ENCODE data around the gene CCDC174.

DNA sequence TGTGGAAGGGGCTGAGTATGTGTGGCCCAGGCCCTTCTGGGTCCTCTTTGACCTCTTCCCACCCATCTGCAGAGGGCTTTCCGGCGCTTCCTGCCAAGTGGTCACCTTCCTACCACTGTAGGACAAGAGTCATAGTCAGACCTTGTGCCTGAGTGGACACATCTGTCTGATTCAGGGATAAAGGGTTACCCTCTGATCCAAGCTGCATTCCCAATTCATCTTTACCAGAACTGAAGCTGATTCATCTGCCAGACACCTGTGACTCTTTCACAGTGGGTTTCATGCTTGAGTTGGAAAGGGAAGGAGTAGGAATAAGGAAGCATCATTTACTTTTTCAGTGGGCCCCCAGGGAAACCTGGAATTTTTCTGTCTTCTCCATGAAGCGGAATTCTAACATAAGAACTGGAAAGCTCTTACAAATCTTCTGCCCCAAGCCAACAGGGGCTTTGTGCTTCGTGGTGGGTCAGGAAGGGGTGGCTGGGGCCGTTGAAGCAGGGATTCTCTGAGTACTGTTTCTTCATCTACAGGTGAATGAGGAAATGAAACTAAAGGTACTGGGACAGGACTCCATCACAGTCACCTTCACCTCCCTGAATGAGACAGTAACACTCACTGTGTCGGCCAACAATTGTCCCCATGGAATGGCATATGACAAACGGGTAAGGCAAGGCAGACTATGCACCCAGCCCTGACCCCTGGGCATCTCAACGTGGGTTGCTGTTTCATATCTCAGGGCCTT lies 69.7 kb downstream of the CCDC174 start:
- no peak for TF ChIP-seq POLR2A (IDR thresholded peaks at IDR 0.05)
- no peak for TF ChIP-seq EP300 (IDR thresholded peaks at IDR 0.05)
- no peak for TF ChIP-seq POLR2AphosphoS5 (IDR thresholded peaks at IDR 0.05)
- TF ChIP-seq, protein P1, sequence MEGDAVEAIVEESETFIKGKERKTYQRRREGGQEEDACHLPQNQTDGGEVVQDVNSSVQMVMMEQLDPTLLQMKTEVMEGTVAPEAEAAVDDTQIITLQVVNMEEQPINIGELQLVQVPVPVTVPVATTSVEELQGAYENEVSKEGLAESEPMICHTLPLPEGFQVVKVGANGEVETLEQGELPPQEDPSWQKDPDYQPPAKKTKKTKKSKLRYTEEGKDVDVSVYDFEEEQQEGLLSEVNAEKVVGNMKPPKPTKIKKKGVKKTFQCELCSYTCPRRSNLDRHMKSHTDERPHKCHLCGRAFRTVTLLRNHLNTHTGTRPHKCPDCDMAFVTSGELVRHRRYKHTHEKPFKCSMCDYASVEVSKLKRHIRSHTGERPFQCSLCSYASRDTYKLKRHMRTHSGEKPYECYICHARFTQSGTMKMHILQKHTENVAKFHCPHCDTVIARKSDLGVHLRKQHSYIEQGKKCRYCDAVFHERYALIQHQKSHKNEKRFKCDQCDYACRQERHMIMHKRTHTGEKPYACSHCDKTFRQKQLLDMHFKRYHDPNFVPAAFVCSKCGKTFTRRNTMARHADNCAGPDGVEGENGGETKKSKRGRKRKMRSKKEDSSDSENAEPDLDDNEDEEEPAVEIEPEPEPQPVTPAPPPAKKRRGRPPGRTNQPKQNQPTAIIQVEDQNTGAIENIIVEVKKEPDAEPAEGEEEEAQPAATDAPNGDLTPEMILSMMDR (IDR thresholded peaks at IDR 0.05), result no peak
